SU-DHL-6 (cell line): ENCODE results near the gene ZBTB45.

Experiments used
- H2AFZ ChIP-seq: fragments of 200-600 bp; sonication (generic); 2 replicates; pipeline ENCODE4 v1.6.1; 2014; ENCODE audit warnings: low read depth, mild to moderate bottlenecking, moderate library complexity, mixed read lengths, antibody characterized with exemption, low read length; ENCODE audit not compliant: severe bottlenecking
- H3F3A ChIP-seq: fragments of 200-600 bp; shearing (Covaris generic); 2 replicates; pipeline ENCODE4 v1.6.0; 2016; ENCODE audit warnings: antibody characterized with exemption, mild to moderate bottlenecking; ENCODE audit not compliant: insufficient read depth
- H3K27ac ChIP-seq: fragments of 200-600 bp; sonication (generic); 2 replicates; pipeline ENCODE4 v1.5.1; 2016; ENCODE audit warnings: low read depth, mild to moderate bottlenecking, low read length, moderate library complexity, mixed read lengths
- H3K27me3 ChIP-seq: fragments of 200-600 bp; sonication (generic), shearing (Covaris generic); 2 replicates; pipeline ENCODE4 v1.6.0; 2014; ENCODE audit warnings: mild to moderate bottlenecking, low read length
- H3K36me3 ChIP-seq: fragments of 200-600 bp; sonication (generic); 2 replicates; pipeline ENCODE4 v1.6.1; 2014; ENCODE audit warnings: mild to moderate bottlenecking, low read length, mixed read lengths
- H3K4me2 ChIP-seq: fragments of 300-600, 200-600 bp; shearing (Covaris generic), sonication (generic); 2 replicates; pipeline ENCODE4 v1.6.0; 2014; ENCODE audit warnings: low read length, low read depth, mild to moderate bottlenecking; ENCODE audit not compliant: poor library complexity, severe bottlenecking
- H3K4me3 ChIP-seq: fragments of 200-600 bp; sonication (generic); 2 replicates; pipeline ENCODE4 v1.5.1; 2014; ENCODE audit warnings: antibody characterized with exemption, low read length, mild to moderate bottlenecking, mixed read lengths; ENCODE audit not compliant: insufficient read depth, poor library complexity, severe bottlenecking
- H3K79me2 ChIP-seq: fragments of 200-600 bp; sonication (generic); 2 replicates; pipeline ENCODE4 v1.6.1; 2014; ENCODE audit warnings: mild to moderate bottlenecking, low read length, moderate library complexity; ENCODE audit not compliant: insufficient read depth
- H3K9ac ChIP-seq: fragments of 200-600 bp; sonication (generic); 2 replicates; pipeline ENCODE4 v1.7.0; 2014; ENCODE audit warnings: mild to moderate bottlenecking, low read length
- H3K9me2 ChIP-seq: fragments of 200-600 bp; sonication (generic); replicated peaks from 2 replicates; pipeline ENCODE4 v1.6.1; 2014; ENCODE audit warnings: low read length; ENCODE audit not compliant: insufficient read depth
- H3K9me3 ChIP-seq: fragments of 200-600 bp; sonication (generic); 2 replicates; pipeline ENCODE4 v1.6.1; 2014; ENCODE audit warnings: low read length, mixed read lengths; ENCODE audit not compliant: insufficient read depth
- H4K20me1 ChIP-seq: fragments of 200-600 bp; sonication (generic); 2 replicates; pipeline ENCODE4 v1.6.1; 2014; ENCODE audit warnings: low read depth, mild to moderate bottlenecking, antibody characterized with exemption, low read length, moderate library complexity, mixed read lengths
- CTCF ChIP-seq: fragments of 200-600 bp; sonication (generic); IDR thresholded peaks from one replicate; pipeline ENCODE4 v1.5.1; 2017; ENCODE audit warnings: antibody characterized with exemption, mild to moderate bottlenecking, low read length, moderate library complexity; ENCODE audit not compliant: insufficient read depth, poor library complexity, severe bottlenecking
- EZH2phosphoT487 ChIP-seq: fragments of 200-600 bp; sonication (generic), shearing (Covaris generic); conservative IDR thresholded peaks from 2 replicates; pipeline ENCODE4 v1.6.1; 2018; ENCODE audit warnings: mild to moderate bottlenecking, antibody characterized with exemption, low read length, moderate library complexity, mixed read lengths

Gene ZBTB45

GRCh38 chr19:58475714-58476497 lies 43.7 kb downstream of the ZBTB45 start, which contains the start of gene ZNF446:
Gene ZNF446 (plus strand): TSS chr19:58476352. CDS start chr19:58477219, 867 bp downstream.
- H3F3A ChIP-seq, result peaks cover 10% of the 10 kb centered on the region
- H3K27ac ChIP-seq, result peak within 1 kb of the TSS; percentile 74
- H3K4me3 ChIP-seq, result peak within 1 kb of the TSS; percentile 60
- H3K79me2 ChIP-seq, result no peaks in the 10 kb centered on the region
- TF ChIP-seq EZH2phosphoT487 (no peak), CTCF (no peak)
- peak within 1 kb of the TSS; percentile 84 for H3K9ac ChIP-seq
- no peaks in the 10 kb centered on the region for H4K20me1 ChIP-seq
- H3K9me3 ChIP-seq, result no peaks in the 10 kb centered on the region
- H3K27me3 ChIP-seq, result no peaks in the 10 kb centered on the region
- H3K9me2 ChIP-seq, result no peaks in the 10 kb centered on the region
- peak within 1 kb of the TSS; percentile 73 for H3K4me2 ChIP-seq
- H2AFZ ChIP-seq, result peak within 1 kb of the TSS; percentile 75
- H3K36me3 ChIP-seq, result no peaks in the 10 kb centered on the region

- H3K9ac ChIP-seq, result peak overlapping the region; percentile 84
- no peak for TF ChIP-seq CTCF
- TF ChIP-seq EZH2phosphoT487, result no peak
- H3K27ac ChIP-seq, result peak overlapping the region; percentile 74
- peak overlapping the region; percentile 73 for H3K4me2 ChIP-seq
- H3K9me2 ChIP-seq, result no peaks in the 10 kb centered on the region
- H3K27me3 ChIP-seq, result no peaks in the 10 kb centered on the region
- peak overlapping the region; percentile 60 for H3K4me3 ChIP-seq
- H4K20me1 ChIP-seq, result no peaks in the 10 kb centered on the region
- H3K79me2 ChIP-seq, result no peaks in the 10 kb centered on the region
- no peaks in the 10 kb centered on the region for H3K9me3 ChIP-seq
- H3K36me3 ChIP-seq, result no peaks in the 10 kb centered on the region
- H2AFZ ChIP-seq, result peak overlapping the region; percentile 75
- peaks cover 10% of the 10 kb centered on the region for H3F3A ChIP-seq
These were observed 44.5 kb downstream of the ZBTB45 start for GRCh38 chr19:58474997-58475713.

GRCh38 chr19:58474291-58474996 lies 45.2 kb downstream of the ZBTB45 start:
- Histone ChIP-seq H3K9me2 (no peaks in the 10 kb centered on the region), H3F3A (peaks cover 10% of the 10 kb centered on the region), H3K9ac (no peak overlapping the region), H3K79me2 (no peaks in the 10 kb centered on the region), H3K4me3 (no peak overlapping the region), H3K27ac (no peak overlapping the region), H2AFZ (no peak overlapping the region), H4K20me1 (no peaks in the 10 kb centered on the region), H3K9me3 (no peaks in the 10 kb centered on the region), H3K4me2 (peak overlapping the region; percentile 73), H3K27me3 (no peaks in the 10 kb centered on the region), H3K36me3 (no peaks in the 10 kb centered on the region)
- TF ChIP-seq EZH2phosphoT487, result no peak
- no peak for TF ChIP-seq CTCF
